ENCODE data around the gene HERPUD1.
"Not testable (repeated sequence)": the region's sequence is repeated elsewhere in the genome, so short reads cannot be mapped to it uniquely, and the experiment has no call there.

Gene HERPUD1

GRCh38 chr16:56931892-56932720 lies at the start of gene HERPUD1:
Gene HERPUD1, plus strand, starts transcription at chr16:56932142. Its CDS starts 103 bp downstream, at chr16:56932245.
- DNase-seq: peak; percentile 66 to 100 (median 98)

DNA sequence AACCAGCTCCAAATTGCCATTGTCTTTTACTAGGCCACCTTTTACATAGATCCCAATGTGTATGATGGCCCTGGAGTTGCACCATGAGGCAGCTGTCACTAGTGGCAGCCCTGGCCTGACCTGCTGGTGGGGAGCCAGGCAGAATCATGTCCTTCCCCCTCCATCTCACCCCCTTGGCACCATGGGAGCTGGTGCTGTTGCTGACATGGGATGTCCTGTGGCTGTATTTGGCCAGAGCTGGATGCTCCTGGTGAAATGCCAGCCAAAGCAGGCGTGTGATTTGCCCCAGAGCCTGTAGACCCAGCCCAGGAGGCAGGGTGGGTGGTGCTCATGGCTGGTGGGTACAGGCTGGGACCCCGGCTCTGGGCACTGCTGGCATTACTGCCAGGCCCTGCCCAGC lies 48.4 kb upstream of the HERPUD1 start:
- DNase-seq: no peak

- no peak for DNase-seq
Observed at GRCh38 chr16:56884026-56884582, 47.8 kb upstream of the HERPUD1 start.

DNA sequence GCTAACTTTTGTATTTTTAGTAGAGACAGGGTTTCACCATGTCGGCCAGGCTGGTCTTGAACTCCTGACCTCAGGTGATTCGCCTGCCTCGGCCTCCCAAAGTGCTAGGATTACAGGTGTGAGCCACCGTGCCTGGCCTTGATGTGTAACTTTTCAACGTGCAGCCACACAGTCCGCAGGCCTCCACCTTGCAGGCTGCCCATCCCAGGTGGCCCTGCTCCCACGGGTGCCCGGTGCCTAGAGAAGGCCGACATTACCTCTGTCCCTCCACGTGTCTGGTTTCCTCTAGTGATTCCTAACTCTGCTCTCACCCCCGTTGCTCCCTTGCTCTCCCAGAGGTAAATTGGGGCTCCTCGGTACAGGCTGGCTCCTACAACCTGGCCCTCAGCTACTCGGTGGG lies 47.0 kb upstream of the HERPUD1 start:
- DNase-seq: not testable (repeated sequence)

- DNase-seq: no peak
Observed at GRCh38 chr16:56885446-56886162, 46.3 kb upstream of the HERPUD1 start.

GRCh38 chr16:56886296-56886695 lies 45.6 kb upstream of the HERPUD1 start:
- DNase-seq: no peak

- DNase-seq: no peak
Observed at GRCh38 chr16:56886826-56887225, 45.1 kb upstream of the HERPUD1 start.

GRCh38 chr16:56888806-56889205 lies 43.1 kb upstream of the HERPUD1 start:
- DNase-seq: no peak

DNA sequence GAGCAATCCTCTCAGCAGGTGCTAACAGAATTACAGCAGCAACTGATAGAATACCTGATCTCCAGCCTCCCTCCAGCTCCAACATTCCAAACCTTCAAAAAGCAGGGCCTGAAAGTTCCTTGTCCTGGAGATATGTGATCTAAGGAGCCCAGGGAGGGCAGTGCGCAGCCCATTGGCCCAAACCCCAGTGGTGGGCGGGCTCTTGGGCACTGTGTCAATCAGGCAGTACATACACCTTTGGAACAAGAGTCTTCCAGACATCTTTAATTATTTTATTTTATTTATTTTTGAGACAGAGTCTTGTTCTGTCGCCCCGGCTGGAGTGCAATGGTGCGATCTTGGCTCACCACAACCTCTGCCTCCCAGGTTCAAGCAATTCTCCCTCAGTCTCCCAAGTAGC lies 42.7 kb upstream of the HERPUD1 start:
- DNase-seq: no peak

- DNase-seq: no peak
Observed at GRCh38 chr16:56891685-56892084, 40.3 kb upstream of the HERPUD1 start.

DNA sequence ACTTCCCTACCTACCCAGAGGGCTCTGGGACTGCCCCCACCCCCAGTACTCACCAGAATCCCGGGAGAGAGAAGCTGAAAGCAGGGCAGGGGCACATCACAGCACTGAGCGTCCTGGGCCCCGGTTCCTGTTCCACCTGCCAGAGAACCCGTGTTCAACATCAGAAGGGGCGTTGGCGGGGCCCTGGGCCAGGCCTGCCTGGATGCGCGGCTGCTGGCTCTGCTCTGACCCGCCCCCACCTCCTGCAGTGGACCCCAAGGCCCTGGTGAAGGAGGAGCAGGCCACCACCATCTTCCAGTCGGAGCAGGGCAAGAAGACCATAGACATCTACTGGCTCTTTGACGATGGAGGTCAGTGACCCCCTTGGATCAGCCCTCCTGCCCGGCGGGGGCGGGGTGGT lies 39.2 kb upstream of the HERPUD1 start:
- DNase-seq: no peak

- DNase-seq: no peak
Observed at GRCh38 chr16:56894331-56894917, 37.5 kb upstream of the HERPUD1 start.

- no peak for DNase-seq
Observed at GRCh38 chr16:56895813-56896212, 36.1 kb upstream of the HERPUD1 start.

- no peak for DNase-seq
Observed at GRCh38 chr16:56896244-56896643, 35.7 kb upstream of the HERPUD1 start.

DNA sequence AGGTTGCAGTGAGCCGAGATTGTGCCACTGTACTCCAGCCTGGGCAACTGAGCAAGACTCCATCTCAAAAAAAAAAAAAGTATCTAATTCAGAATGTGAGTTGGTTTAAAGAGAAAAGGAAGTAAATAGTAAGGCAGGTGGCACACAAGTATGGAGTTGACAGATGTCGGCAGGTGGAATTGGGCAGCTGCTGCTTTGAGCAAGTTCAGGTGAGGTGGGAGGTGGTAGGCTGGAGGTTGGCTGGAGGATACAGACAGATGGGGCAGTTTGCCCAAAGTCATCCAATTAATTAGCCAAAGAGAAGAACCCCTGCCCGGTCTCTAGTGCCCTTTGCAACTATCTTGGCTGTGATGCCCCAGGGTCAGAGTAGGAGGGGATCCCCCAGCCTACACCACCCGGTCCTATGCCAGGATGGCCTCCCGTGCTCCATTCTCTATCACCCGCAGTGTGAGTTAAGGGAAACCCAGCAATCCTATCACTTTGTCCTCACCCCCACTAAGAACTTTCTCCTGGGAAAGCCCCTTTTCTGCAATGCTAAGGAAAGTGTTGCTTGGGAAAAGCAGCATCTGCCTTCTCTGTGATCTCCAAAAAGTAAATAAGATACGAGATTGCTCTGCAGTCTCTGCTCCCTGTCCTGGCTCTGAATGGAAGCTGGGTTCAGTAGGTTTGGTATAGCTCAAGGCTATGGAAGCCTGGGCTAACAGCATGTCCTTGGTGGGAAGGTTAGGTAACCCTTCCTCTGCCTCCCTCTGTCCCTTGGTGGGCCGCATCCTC lies 34.7 kb upstream of the HERPUD1 start:
- DNase-seq: no peak

DNA sequence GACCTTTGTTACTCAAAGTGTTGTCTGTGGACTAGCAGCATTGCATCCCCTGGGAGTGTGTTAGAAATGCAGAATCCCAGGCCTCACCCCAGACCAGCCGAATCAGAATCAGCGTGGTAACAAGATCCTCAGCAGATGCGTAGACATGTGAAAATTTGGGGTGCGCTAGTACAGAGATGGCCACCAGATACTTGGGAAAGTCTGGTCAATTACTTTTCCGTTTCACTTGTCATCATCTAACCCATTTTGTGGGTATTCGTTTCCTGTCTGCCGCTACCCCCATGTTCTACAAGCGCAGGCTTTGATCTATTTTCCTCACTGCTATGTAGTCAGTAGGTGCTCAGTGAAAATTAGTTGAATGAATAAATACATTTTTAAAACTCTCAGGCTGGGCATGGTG lies 33.1 kb upstream of the HERPUD1 start:
- no peak for DNase-seq

GRCh38 chr16:56903866-56904265 lies 28.1 kb upstream of the HERPUD1 start:
- no peak for DNase-seq

DNA sequence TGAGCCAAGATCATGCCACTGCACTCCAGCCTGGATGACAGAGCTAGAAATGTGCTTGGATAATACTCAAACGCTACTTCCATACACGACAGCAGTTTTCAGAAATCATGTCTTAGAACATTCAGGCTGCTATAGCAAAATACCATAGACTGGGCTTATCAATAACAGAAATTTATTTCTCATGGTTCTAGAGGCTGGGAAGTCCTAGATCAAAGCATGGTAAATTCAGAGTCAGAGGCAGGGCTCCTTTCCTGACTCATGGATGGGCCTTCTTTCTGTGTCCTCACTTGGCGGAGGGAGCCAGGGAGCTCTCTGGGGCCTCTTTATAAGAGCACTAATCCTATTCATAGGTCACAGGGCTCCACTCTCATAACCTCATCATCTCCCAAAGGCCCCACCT lies 24.5 kb upstream of the HERPUD1 start:
- DNase-seq: no peak

GRCh38 chr16:56909527-56909979 lies 22.4 kb upstream of the HERPUD1 start:
- no peak for DNase-seq

DNA sequence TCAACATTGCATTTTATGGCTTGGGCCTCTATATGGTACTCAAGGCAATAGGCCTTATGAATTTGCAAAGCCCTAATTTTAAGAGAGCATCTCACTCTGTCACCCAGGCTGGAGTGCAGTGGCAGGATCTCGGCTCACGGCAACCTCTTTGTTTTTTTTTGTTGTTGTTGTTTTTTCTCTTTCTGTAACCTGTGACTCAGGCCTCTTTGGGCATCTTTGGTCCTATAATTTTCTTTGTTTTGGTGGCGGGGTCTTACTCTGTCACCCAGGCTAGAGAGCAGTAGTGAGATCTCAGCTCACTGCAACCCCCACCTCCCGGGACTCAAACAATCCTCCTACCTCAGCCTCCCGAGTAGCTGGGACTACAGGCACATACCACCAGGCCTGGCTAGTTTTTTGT lies 21.8 kb upstream of the HERPUD1 start:
- DNase-seq: no peak
